Activated CD8-positive, alpha-beta memory T cell treated with anti-CD3 and anti-CD28 coated beads, Interleukin-2, amount 50 U/mL, for 1 hour (primary cell): ENCODE results near the gene MMP27.
"Not testable (repeated sequence)": the region's sequence is repeated elsewhere in the genome, so short reads cannot be mapped to it uniquely, and the experiment has no call there.

Source experiments
- DNase-seq: peaks from one replicate; pipeline ENCODE4 v3.0.0-alpha.2; 2020; ENCODE audit errors: extremely low read depth

MMP27 gene

GRCh38 chr11:102705626-102706025 lies at the start of gene MMP27:
Gene MMP27, minus strand, starts transcription at chr11:102705769. Its CDS starts 55 bp downstream, at chr11:102705714.
- DNase-seq, result no peak

- DNase-seq, result no peak
These were observed 47.7 kb upstream of the MMP27 start for GRCh38 chr11:102753267-102753666.

- DNase-seq, result no peak
These were observed 46.1 kb upstream of the MMP27 start for GRCh38 chr11:102751673-102752072.

- no peak for DNase-seq
These were observed 43.6 kb upstream of the MMP27 start for GRCh38 chr11:102749101-102749722.

GRCh38 chr11:102746746-102747578 lies 41.4 kb upstream of the MMP27 start:
- not testable (repeated sequence) for DNase-seq

GRCh38 chr11:102734650-102735049 lies 29.1 kb upstream of the MMP27 start:
- no peak for DNase-seq

- DNase-seq, result no peak
These were observed 27.8 kb upstream of the MMP27 start for GRCh38 chr11:102733232-102733875.

GRCh38 chr11:102730944-102731343 lies 25.4 kb upstream of the MMP27 start:
- DNase-seq, result not testable (repeated sequence)

GRCh38 chr11:102729849-102730815 lies 24.6 kb upstream of the MMP27 start:
- no peak for DNase-seq

GRCh38 chr11:102727890-102728289 lies 22.3 kb upstream of the MMP27 start:
- DNase-seq, result no peak

- no peak for DNase-seq
These were observed 19.4 kb upstream of the MMP27 start, which contains the start of gene MMP8 for GRCh38 chr11:102724904-102725500. Gene MMP8, minus strand, starts transcription at chr11:102724954. Its CDS starts 99 bp downstream, at chr11:102724855.

GRCh38 chr11:102722821-102723220 lies 17.3 kb upstream of the MMP27 start:
- DNase-seq, result no peak

GRCh38 chr11:102719620-102720277 lies 14.2 kb upstream of the MMP27 start:
- DNase-seq, result no peak

- DNase-seq, result no peak
These were observed 11.7 kb upstream of the MMP27 start for GRCh38 chr11:102717280-102717679.

GRCh38 chr11:102716527-102716926 lies 11.0 kb upstream of the MMP27 start:
- DNase-seq, result no peak

GRCh38 chr11:102712137-102712536 lies 6.6 kb upstream of the MMP27 start:
- DNase-seq, result no peak

GRCh38 chr11:102709201-102709945 lies 3.8 kb upstream of the MMP27 start:
- DNase-seq, result no peak

- DNase-seq, result no peak
These were observed 3.1 kb upstream of the MMP27 start for GRCh38 chr11:102708654-102709053.

GRCh38 chr11:102704841-102705240 lies 728 bp downstream of the MMP27 start:
- no peak for DNase-seq
